K562 (cell line): Measurements from ENCODE around the gene SEC63. TPM values are rescaled to one million over a fixed set of nuclear protein-coding genes. Genes with fewer than 3 reads are reported as not detected.

Experiments used
- ATAC-seq: fragments of 200-7000 bp; cut with Tn5 transposase; 3 replicates; pipeline ENCODE4 v1.9.1; 2020; ENCODE audit warnings: moderate library complexity
- BruUV-seq: library from RNA; stranded (reverse); fragments of 400-500 nt; replicated peaks from 2 replicates; lab custom pipeline; 2021; lab: Mats Ljungman, UMichigan
- CTCF ChIA-PET: fragments of 300-600 bp; formaldehyde crosslinking; extraction: SDS; loops from one replicate; lab custom pipeline; 2021; ENCODE audit warnings: low intra/inter-chr PET ratio; lab: Yijun Ruan, JAX
- POLR2A ChIA-PET: fragments of 300-600, 350-650 bp; sonication (Branson Sonifier 250); formaldehyde crosslinking; extraction: SDS; loops from one replicate; lab custom pipeline; 2021; ENCODE audit warnings: antibody characterized with exemption, inconsistent platforms; lab: Yijun Ruan, JAX
- DNase-seq, 4 experiments: peaks; one replicate each; pipeline versions ENCODE4 v3.0.0 to v3.0.0-alpha.2; 2011 to 2018; ENCODE audit warnings: low spot score in 3 of 4, mixed read lengths in 3 of 4; ENCODE audit errors: extremely low read depth in 1 of 4
- FAIRE-seq: peaks from 2 replicates; lab custom pipeline; 2011; peaks lifted over from hg19 to GRCh38; lab: Jason Lieb, UNC
- H2AFZ ChIP-seq: 2 replicates; pipeline ENCODE4 v1.6.0; 2011; ENCODE audit warnings: low read depth, low read length, control low read depth, inconsistent platforms
- H3K27ac ChIP-seq: fragments of 200-600 bp; 3 replicates; pipeline ENCODE4 v1.8.0; 2011; ENCODE audit warnings: low read depth, mild to moderate bottlenecking, control low read depth, inconsistent platforms, low read length, moderate library complexity, mixed read lengths; ENCODE audit errors: extremely low read depth
- H3K27me3 ChIP-seq, 2 experiments: fragments of 300-600 bp in 1 of 2; 2 replicates in 1 of 2; 3 replicates in 1 of 2; pipeline versions ENCODE4 v1.6.0 to v1.8.0; 2011; ENCODE audit warnings: inconsistent platforms in 2 of 2, low read length in 2 of 2, mild to moderate bottlenecking in 1 of 2, mixed read lengths in 1 of 2, moderate library complexity in 1 of 2; ENCODE audit not compliant: control insufficient read depth in 2 of 2, insufficient read depth in 2 of 2
- H3K36me3 ChIP-seq: fragments of 300-600 bp; 3 replicates; pipeline ENCODE4 v1.8.0; 2011; ENCODE audit warnings: mild to moderate bottlenecking, low read length, inconsistent platforms; ENCODE audit not compliant: control insufficient read depth, insufficient read depth
- H3K4me1 ChIP-seq, 2 experiments: fragments of 200-600 bp in 1 of 2; replicated peaks in 1 of 2; 2 replicates in 1 of 2; 3 replicates in 1 of 2; pipeline versions ENCODE4 v1.5.1 to v1.8.0; 2011; ENCODE audit warnings: inconsistent platforms in 2 of 2, low read length in 2 of 2, mild to moderate bottlenecking in 1 of 2, mixed read lengths in 1 of 2, moderate library complexity in 1 of 2; ENCODE audit not compliant: control insufficient read depth in 2 of 2, insufficient read depth in 2 of 2
- H3K4me2 ChIP-seq: 2 replicates; pipeline ENCODE4 v1.6.1; 2011; ENCODE audit warnings: low read length, control low read depth, inconsistent platforms, mixed read lengths; ENCODE audit not compliant: insufficient read depth
- H3K4me3 ChIP-seq: fragments of 200-600 bp; sonication (generic), shearing (Covaris generic); 2 replicates; pipeline ENCODE4 v1.5.1; 2016; ENCODE audit warnings: control low read depth, inconsistent platforms
- H3K79me2 ChIP-seq: fragments of 200-600 bp; 3 replicates; pipeline ENCODE4 v1.8.0; 2011; ENCODE audit warnings: low read length, inconsistent platforms; ENCODE audit not compliant: control insufficient read depth, insufficient read depth
- H3K9ac ChIP-seq, 2 experiments: 2 replicates each; pipeline versions ENCODE4 v1.6.0 to v1.6.1; 2011; ENCODE audit warnings: low read depth in 2 of 2, low read length in 2 of 2, control low read depth in 1 of 2, inconsistent platforms in 1 of 2, mild to moderate bottlenecking in 1 of 2, mixed read lengths in 1 of 2; ENCODE audit not compliant: insufficient read depth in 1 of 2
- H3K9me1 ChIP-seq: one replicate; pipeline ENCODE4 v1.6.0; 2011; ENCODE audit warnings: inconsistent platforms, mild to moderate bottlenecking, low read length, moderate library complexity; ENCODE audit not compliant: control insufficient read depth, insufficient read depth
- H3K9me3 ChIP-seq: replicated peaks from 2 replicates; pipeline ENCODE4 v1.5.1; 2011; ENCODE audit warnings: low read depth, low read length, inconsistent platforms; ENCODE audit not compliant: control insufficient read depth, insufficient read depth
- H4K20me1 ChIP-seq: replicated peaks from 2 replicates; pipeline ENCODE4 v1.6.1; 2011; ENCODE audit warnings: low read length, inconsistent platforms, mixed read lengths; ENCODE audit not compliant: control insufficient read depth, insufficient read depth
- ASH1L ChIP-seq: fragments of 450-650 bp; IDR thresholded peaks from 2 replicates; pipeline ENCODE4 v1.6.1; 2018; ENCODE audit warnings: borderline replicate concordance, mild to moderate bottlenecking, low read depth; ENCODE audit not compliant: partially characterized antibody
- CC2D1A ChIP-seq: fragments of 450-650 bp; IDR thresholded peaks from 2 replicates; pipeline ENCODE4 v1.6.1; 2017; ENCODE audit warnings: mild to moderate bottlenecking
- DDX20 ChIP-seq: fragments of 450-650 bp; IDR thresholded peaks from 2 replicates; pipeline ENCODE4 v1.6.1; 2016; ENCODE audit warnings: missing genetic modification characterization, low read depth, mild to moderate bottlenecking, missing compliant biosample characterization, moderate library complexity
- EGR1 ChIP-seq: fragments of 450-650 bp; conservative IDR thresholded peaks from 2 replicates; pipeline ENCODE4 v1.6.1; 2017; ENCODE audit warnings: mild to moderate bottlenecking
- GABPA ChIP-seq: fragments of 200-800 bp; sonication (Bioruptor generic); conservative IDR thresholded peaks from 2 replicates; pipeline ENCODE4 v1.6.1; 2016; ENCODE audit warnings: low read depth, missing genetic modification characterization, missing compliant biosample characterization
- HCFC1 ChIP-seq: IDR thresholded peaks from 2 replicates; pipeline ENCODE4 v1.6.1; 2012; ENCODE audit warnings: low read depth, low read length, improper control_type of control experiment
- HDAC2 ChIP-seq: fragments of 450-650 bp; IDR thresholded peaks from 2 replicates; pipeline ENCODE4 v1.6.1; 2016; ENCODE audit warnings: mild to moderate bottlenecking
- PHB2 ChIP-seq: fragments of 450-650 bp; IDR thresholded peaks from 2 replicates; pipeline ENCODE4 v1.6.1; 2017; ENCODE audit warnings: low read depth
- RBM15 ChIP-seq: fragments of 200-400 bp; formaldehyde crosslinking; IDR thresholded peaks from 2 replicates; pipeline ENCODE4 v1.6.1; 2018; ENCODE audit warnings: mild to moderate bottlenecking, low read length, moderate library complexity; ENCODE audit not compliant: insufficient read depth
- RBM34 ChIP-seq: fragments of 200-400 bp; formaldehyde crosslinking; IDR thresholded peaks from 2 replicates; pipeline ENCODE4 v1.6.1; 2018; ENCODE audit warnings: low read length, borderline replicate concordance; ENCODE audit not compliant: insufficient read depth
- SIX5 ChIP-seq, 2 experiments: IDR thresholded peaks; 2 replicates each; pipeline ENCODE4 v1.6.1; 2011; ENCODE audit warnings: low read length in 2 of 2, borderline replicate concordance in 1 of 2, low read depth in 1 of 2, mild to moderate bottlenecking in 1 of 2, moderate library complexity in 1 of 2; ENCODE audit not compliant: insufficient read depth in 1 of 2
- SREBF2 ChIP-seq: sonication (generic); formaldehyde crosslinking; IDR thresholded peaks from 2 replicates; pipeline ENCODE4 v1.4.0; 2020; ENCODE audit warnings: mild to moderate bottlenecking, missing genetic modification reagents
- SRSF9 ChIP-seq: fragments of 200-400 bp; formaldehyde crosslinking; IDR thresholded peaks from 2 replicates; pipeline ENCODE4 v1.6.1; 2017; ENCODE audit warnings: low read depth, low read length, borderline replicate concordance
- ZKSCAN3 ChIP-seq: fragments of 250-450 bp; sonication (Bioruptor Pico); IDR thresholded peaks from 2 replicates; pipeline ENCODE4 v1.4.0; 2020
- ZNF24 ChIP-seq: fragments of 450-650 bp; IDR thresholded peaks from 2 replicates; pipeline ENCODE4 v1.6.1; 2016
- ZNF644 ChIP-seq: fragments of 200-800 bp; sonication (Bioruptor generic); IDR thresholded peaks from 2 replicates; pipeline ENCODE4 v1.6.1; 2016; ENCODE audit warnings: low read depth, missing genetic modification characterization, missing compliant biosample characterization
- WGBS: fragments of 100-300 bp; shearing (Covaris generic); methylation state at CpG from one replicate; pipeline ENCODE4 v1.1.6; 2016; ENCODE audit warnings: low coverage, mixed read lengths; ENCODE audit not compliant: insufficient coverage; ENCODE audit errors: missing lambda C conversion rate; 5-methylcytosine and 5-hydroxymethylcytosine counted together
- in situ Hi-C: fragments of 300-500 bp; cut with MboI; formaldehyde crosslinking; loops from 4 replicates; pipeline ENCODE4 v1.15.0; 2018; ENCODE audit warnings: inconsistent platforms, mixed read lengths
- intact Hi-C: fragments of 100-400 bp; cut with micrococcal nuclease; formaldehyde crosslinking; loops from 2 replicates; pipeline ENCODE4 v1.14.2; 2022
- polyA plus RNA-seq, 8 experiments: library from polyadenylated mRNA; depleted of rRNA in 4 of 8; stranded (reverse) in 5 of 8; unstranded in 3 of 8; fragments of >200 nt; fragmentation: Nextera tagmentation in 2 of 8; fragmentation: Illumina TruSeq in 1 of 8; extraction: Ambion mirVana in 2 of 8; extraction: Trizol in 1 of 8; gene quantifications; 2 replicates each; pipeline versions ENCODE4 v1.2.1 to v1.2.3, GENCODE V29; 2011 to 2014; ENCODE audit warnings: inconsistent platforms in 1 of 8, missing spikeins in 1 of 8
- total RNA-seq, 7 experiments: library from RNA; depleted of rRNA in 6 of 7; stranded (reverse); fragments of >200 nt in 6 of 7; fragmentation: Illumina TruSeq in 2 of 7; extraction: Trizol in 2 of 7; gene quantifications; 2 replicates each; pipeline versions ENCODE4 v1.2.1 to v1.2.3, GENCODE V29; 2011 to 2021; ENCODE audit warnings: low replicate concordance in 1 of 7
- TF ChIP-seq, protein P1 (sequence below): sonication (generic); formaldehyde crosslinking; IDR thresholded peaks from 2 replicates; pipeline ENCODE4 v1.8.1; 2023; ENCODE audit warnings: mild to moderate bottlenecking, missing genetic modification reagents
- TF ChIP-seq, protein P2 (sequence below): fragments of 250-450 bp; sonication (Bioruptor Pico); IDR thresholded peaks from 2 replicates; pipeline ENCODE4 v1.4.0; 2020
- TF ChIP-seq, protein P3 (sequence below): IDR thresholded peaks from 3 replicates; pipeline ENCODE4 v1.6.1; 2011; ENCODE audit warnings: borderline replicate concordance, mild to moderate bottlenecking; ENCODE audit not compliant: insufficient read length, insufficient read depth

Gene SEC63
- total and polyA plus RNA-seq, 9 of the 15 experiments (the other 6 are each of a cell fraction or from before 2014, with no cell fraction given): 13.8 to 74.6 (median 28.4) TPM

DNA sequence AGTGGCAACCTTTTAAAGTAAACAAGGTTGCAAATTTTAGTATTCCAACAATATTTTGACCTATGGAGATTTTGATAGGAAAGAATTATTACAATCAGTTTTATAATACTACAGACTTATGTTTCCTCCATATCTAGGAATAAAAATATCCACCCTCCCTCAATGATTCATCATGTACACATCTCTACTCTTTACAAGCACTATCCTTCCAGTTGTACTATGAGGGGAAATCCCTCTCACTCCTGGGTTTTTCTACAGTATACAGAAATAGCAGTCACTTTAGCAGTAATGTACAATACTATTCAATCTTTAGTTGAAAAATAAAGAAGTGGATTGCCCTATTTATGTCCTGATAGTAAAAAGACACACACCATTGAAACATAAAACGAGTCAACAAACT lies 87.6 kb downstream of the SEC63 start:
- Histone ChIP-seq H3K4me2 (no peak overlapping the region), H3K27me3 (no peaks in the 10 kb centered on the region), H3K36me3 (peaks cover 46% of the 10 kb centered on the region), H3K79me2 (no peaks in the 10 kb centered on the region), H3K9ac (no peak overlapping the region), H3K9me3 (no peaks in the 10 kb centered on the region), H3K27ac (no peak overlapping the region), H3K4me3 (no peak overlapping the region), H3K4me1 (no peaks in the 10 kb centered on the region)
- DNase-seq: no peak
- ChIA-PET POLR2A (no interaction called here), CTCF (no interaction called here)
- FAIRE-seq: no peak
- ATAC-seq: no peak
- BruUV-seq: no TSS peak
- WGBS: 61% methylated on average over 1 of the region's 1 CpG
- TF ChIP-seq SIX5 (IDR thresholded peaks at IDR 0.05; ENCODE audit: borderline replicate concordance in 1 of 2, insufficient read depth in 1 of 2, low read depth in 1 of 2, low read length in 2 of 2) (no peak), GABPA (no peak), EGR1 (no peak), RBM34 (no peak), PHB2 (no peak), CC2D1A (no peak), ZNF24 (no peak), ZKSCAN3 (no peak), RBM15 (no peak), DDX20 (tag) (no peak), ASH1L (no peak), SREBF2 (CRISPR knock-in tag) (no peak), SRSF9 (no peak), HDAC2 (no peak), HCFC1 (no peak), ZNF644 (no peak)
- TF ChIP-seq, protein P1, sequence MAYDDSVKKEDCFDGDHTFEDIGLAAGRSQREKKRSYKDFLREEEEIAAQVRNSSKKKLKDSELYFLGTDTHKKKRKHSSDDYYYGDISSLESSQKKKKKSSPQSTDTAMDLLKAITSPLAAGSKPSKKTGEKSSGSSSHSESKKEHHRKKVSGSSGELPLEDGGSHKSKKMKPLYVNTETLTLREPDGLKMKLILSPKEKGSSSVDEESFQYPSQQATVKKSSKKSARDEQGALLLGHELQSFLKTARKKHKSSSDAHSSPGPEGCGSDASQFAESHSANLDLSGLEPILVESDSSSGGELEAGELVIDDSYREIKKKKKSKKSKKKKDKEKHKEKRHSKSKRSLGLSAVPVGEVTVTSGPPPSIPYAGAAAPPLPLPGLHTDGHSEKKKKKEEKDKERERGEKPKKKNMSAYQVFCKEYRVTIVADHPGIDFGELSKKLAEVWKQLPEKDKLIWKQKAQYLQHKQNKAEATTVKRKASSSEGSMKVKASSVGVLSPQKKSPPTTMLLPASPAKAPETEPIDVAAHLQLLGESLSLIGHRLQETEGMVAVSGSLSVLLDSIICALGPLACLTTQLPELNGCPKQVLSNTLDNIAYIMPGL (CRISPR knock-in tag): no peak
- TF ChIP-seq, protein P2, sequence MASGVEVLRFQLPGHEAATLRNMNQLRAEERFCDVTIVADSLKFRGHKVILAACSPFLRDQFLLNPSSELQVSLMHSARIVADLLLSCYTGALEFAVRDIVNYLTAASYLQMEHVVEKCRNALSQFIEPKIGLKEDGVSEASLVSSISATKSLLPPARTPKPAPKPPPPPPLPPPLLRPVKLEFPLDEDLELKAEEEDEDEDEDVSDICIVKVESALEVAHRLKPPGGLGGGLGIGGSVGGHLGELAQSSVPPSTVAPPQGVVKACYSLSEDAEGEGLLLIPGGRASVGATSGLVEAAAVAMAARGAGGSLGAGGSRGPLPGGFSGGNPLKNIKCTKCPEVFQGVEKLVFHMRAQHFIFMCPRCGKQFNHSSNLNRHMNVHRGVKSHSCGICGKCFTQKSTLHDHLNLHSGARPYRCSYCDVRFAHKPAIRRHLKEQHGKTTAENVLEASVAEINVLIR (CRISPR knock-in tag): no peak
- TF ChIP-seq, protein P3, sequence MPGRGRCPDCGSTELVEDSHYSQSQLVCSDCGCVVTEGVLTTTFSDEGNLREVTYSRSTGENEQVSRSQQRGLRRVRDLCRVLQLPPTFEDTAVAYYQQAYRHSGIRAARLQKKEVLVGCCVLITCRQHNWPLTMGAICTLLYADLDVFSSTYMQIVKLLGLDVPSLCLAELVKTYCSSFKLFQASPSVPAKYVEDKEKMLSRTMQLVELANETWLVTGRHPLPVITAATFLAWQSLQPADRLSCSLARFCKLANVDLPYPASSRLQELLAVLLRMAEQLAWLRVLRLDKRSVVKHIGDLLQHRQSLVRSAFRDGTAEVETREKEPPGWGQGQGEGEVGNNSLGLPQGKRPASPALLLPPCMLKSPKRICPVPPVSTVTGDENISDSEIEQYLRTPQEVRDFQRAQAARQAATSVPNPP: no peak
- TF ChIP-seq, all 486 proteins: peak for 0
- Histone ChIP-seq H3K9me1 (no peaks in the 10 kb centered on the region), H2AFZ (no peak overlapping the region), H4K20me1 (peaks cover 4% of the 10 kb centered on the region; the same call in 1 of the 2 replicates)
- in situ Hi-C loops (no loop called here), intact Hi-C loops (no loop called here)
